Left kidney (tissue), 2 donors: ENCODE data around the gene TNFRSF13B. TPM values are rescaled to one million over a fixed set of nuclear protein-coding genes. Genes with fewer than 3 reads are reported as not detected.

Experiments used
- DNase-seq: peaks from one replicate; pipeline ENCODE4 v3.0.0-alpha.2; 2013
- polyA plus RNA-seq: library from polyadenylated mRNA; unstranded; fragments of 120-200 nt; gene quantifications from one replicate; pipeline ENCODE4 v1.2.1, GENCODE V29; 2013; ENCODE audit not compliant: insufficient read length

TNFRSF13B gene
- polyA plus RNA-seq, 1 donor = not detected

DNA sequence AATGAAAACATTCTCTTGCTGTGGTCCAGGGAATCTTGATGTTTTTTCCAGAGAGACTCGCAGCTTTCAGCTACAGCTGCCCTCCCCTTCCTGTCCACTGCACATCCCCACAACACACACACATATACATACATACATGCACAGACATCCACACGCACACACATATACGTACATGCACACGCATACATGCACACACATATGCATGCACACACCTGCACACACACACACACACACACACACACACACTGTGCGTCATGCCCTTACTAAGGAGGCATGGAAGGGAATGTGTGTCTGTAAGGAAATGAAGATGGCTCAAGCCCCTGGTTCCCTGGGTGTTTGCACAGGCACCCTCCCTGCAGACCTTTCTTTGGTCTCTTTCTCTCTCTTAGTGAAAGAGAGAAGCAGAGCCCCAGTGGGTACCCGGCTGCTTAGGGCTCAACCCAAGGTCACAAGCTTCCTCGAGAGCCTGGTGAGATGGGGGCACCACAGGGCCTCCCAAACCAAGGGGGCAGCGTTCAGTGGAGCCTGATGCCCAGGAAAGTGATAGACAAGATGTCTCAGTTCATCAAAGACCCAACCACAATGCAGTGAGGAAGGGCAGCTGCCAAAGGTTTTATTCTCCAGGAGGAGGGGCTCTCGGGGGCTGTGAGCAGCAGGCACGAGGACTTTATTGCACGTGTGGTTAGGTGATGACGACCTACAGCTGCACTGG, 33.3 kb downstream of the TNFRSF13B start:
- DNase-seq = no peak

GRCh38 chr17:16938031-16938430, 33.9 kb downstream of the TNFRSF13B start:
- no peak for DNase-seq

DNA sequence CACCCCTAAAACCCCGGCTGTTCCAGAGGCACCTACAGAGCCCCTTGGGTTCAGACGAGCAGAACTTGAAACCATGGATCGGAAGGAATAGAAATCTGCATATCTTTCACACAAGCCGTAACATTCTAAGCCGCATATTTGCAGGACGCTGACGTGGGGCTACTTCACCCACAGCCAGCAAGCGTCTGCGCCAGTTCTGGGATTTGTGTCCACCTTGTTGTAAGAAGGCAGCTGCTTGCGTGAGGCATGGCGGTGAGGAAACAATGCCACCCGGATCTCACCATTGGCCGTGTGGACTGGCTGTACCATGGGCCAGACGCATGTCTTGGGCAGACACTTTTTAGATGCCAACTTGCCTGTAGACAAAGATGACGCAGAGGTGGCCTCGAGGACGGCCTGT, 34.5 kb downstream of the TNFRSF13B start:
- no peak for DNase-seq

DNA sequence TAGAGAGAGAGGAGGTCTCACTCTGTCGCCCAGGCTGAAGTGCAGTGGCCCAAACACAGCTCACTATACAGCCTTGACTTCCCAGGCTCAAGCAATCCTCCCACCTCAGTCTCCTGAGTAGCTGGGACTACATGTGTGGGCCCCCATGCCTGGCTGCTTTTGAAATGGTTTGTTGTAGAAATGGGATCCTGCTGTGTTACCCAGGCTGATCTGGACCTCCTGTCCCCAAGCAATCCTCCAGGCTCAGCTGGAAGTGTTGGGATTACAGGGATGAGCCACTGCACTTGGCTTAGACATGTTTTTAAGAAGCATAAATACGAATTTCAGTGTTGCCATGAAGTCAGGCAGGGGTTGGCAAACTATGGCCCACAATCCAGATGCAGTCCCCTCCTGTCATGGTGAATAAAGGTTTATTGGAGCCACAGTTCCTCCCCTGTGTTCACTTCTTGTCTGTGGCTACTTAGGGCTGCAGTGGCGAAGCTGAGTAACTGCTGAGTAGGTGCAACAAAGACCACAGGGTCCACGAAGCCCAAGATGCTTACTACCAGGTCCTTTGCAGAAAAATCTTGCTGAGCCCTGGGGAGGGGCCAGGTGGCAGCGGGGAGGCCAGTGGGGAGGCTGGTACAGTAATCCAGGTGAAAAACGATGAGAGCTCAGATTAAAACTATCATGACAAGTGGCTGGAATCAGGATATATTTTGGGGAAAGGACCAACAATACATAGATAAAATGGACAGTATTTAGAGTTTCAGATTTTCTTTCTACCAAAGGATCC, 35.2 kb downstream of the TNFRSF13B start:
- no peak for DNase-seq

DNA sequence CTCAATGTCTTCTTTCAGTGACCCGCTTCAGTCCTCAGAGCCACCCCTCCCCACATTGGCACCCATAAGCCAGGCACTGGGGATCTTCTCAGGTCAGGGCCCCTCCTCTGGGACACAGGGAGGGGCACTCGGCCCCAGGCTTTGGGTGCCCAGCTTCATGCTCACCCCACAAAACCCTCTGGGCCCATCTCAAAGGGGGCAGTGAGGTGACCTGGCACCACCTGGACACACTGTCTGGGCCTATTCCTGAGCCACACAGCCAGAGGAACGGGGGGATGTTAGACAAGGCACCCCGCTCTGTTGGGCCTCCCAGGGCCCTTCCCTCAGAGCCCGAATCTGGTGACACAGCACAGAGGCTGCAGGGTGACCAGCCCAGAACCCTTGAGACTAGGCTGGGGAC, 36.1 kb downstream of the TNFRSF13B start:
- no peak for DNase-seq

- no peak for DNase-seq
These were observed 36.7 kb downstream of the TNFRSF13B start for GRCh38 chr17:16935241-16935663.

GRCh38 chr17:16934836-16935235, 37.1 kb downstream of the TNFRSF13B start:
- no peak for DNase-seq

DNA sequence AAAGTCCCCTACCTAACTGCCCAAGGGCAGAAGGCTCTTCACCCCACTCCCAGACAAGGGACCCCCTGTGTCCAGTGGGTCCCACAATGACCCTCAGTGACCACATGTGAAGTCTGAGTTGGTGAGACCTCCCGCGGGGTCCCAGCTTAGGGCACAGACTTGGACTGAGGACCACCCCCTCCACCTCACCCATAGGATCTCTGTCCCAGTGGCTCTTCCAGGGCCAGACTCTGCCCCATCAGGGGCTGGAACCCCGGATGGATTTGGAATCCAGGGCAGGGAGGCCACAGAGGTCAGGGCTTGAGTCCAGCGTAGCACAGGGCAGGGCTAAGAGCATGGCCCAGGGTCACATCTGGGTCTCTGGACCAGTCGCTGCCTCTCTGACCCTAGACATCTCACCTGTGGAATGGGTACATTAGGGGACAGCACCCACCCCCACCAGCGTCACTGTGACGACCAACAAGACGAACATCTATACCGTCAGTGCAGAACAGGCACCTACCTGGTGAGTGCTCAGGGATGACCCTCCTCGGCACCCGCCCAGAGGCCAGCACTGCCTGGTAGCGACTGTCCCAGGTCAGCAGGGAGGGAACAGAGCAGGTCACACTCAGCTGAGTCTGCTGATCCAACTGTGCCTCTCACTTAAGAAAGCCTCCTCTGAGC, 37.7 kb downstream of the TNFRSF13B start:
- DNase-seq = no peak

DNA sequence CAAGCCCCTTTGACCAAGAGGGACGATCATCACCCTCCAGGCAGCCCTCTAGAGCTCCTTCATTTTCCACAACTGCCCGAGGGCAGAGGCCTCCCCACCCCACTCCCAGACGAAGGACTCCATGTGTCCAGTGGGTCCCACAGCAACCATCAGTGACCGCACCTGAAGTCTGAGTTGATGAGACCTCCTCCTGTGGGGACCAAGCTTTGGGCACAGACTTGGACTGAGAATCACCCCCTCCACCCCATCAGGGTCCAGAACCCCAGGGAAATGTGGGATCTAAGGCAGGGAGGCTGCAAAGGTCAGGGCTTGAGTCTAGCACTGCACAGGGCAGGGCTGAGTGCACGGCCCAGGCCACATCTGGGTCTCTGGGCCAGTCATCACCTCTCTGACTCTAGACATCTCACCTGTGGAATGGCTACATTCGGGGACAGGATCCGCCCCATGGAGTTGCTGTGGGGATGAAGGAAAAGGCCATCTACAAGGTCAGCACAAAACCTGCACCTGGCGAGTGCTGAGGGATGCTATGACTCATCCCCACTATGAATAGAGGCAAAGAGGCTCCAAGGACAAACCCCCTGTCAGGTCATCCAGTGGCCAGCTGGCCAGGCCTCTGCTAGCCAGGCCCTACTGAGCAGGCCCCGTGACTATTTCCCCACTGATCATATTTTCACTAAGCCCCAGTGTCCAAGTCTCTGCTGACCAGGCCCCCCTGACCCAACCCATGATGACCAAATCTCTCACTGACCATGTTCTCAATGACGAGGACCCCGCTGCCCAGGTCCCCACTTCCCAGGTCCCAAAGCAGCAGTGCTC, 38.4 kb downstream of the TNFRSF13B start:
- no peak for DNase-seq

DNA sequence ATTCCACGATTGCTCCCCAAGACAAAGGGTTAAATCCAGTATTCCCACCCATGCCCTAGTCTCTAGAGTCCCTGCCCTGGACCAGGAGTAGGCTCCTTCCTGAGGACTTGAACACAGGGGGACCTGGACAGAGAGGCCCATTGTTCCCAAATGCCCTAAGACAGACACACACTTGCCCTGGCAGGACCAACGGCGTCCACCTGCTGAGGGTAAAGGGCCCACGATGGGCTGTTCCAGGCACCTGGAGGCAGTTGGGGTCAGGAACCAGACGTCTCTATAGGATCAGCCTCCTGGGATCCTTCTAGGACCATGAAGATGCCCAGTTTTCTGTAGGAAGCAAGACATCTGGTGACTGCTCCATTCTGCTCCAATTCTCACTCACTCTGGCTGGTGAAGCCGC, 39.3 kb downstream of the TNFRSF13B start:
- no peak for DNase-seq

DNA sequence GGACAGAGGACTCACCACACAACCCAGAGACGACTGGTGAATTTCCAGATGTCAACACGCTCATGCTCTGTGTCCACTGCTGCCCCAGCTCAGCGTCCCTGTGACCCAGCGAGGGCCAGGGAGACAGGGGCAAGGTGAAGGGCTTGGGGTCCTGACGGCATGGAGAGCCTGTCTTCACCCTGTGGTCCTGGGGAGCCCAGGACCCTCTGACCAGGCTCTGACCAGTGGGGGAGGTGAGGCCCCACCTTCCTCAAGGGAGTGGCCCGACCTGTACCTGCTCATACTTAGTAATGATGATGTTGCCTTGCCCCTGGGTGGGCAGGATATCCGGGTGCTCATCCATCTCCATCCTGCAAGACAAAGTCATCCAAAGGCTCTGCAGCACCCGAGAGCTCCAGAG, 39.8 kb downstream of the TNFRSF13B start:
- DNase-seq = no peak

DNA sequence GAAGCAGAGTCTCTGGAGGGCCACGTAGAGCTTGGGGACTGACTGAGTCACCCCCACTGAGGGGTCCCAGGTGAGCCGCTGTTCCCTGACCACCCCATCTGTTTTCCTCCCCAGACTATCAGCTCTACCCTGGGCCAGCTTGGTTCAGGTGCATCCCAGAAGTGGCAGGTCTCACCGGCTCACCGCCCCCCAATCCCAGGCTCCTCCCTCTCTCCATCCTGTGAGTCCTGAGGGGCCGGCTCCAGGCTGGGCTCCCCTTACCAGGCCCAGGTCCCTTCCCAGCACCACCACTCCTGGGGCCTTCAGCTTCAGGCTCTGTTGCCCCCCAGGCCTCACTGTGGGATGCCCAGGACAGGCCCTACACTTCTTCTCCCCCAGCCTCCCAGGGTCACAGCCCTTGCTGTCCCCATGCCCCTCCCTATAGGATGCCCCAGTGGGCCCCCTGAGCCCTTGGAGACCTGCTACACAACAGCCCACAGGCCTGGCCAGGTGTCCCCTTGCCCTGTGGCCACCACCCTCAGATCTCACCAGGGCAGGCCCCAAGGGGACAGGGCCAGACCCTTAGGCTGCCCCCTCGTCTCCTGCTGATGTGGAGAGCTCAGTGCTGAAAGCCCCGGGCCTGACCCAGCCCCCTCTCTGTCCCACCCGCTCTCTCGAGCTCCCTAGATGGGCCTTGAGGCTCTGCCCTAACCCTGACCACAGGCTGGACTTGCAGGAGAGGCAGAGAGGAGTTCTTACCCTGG, 40.4 kb downstream of the TNFRSF13B start:
- DNase-seq = no peak

DNA sequence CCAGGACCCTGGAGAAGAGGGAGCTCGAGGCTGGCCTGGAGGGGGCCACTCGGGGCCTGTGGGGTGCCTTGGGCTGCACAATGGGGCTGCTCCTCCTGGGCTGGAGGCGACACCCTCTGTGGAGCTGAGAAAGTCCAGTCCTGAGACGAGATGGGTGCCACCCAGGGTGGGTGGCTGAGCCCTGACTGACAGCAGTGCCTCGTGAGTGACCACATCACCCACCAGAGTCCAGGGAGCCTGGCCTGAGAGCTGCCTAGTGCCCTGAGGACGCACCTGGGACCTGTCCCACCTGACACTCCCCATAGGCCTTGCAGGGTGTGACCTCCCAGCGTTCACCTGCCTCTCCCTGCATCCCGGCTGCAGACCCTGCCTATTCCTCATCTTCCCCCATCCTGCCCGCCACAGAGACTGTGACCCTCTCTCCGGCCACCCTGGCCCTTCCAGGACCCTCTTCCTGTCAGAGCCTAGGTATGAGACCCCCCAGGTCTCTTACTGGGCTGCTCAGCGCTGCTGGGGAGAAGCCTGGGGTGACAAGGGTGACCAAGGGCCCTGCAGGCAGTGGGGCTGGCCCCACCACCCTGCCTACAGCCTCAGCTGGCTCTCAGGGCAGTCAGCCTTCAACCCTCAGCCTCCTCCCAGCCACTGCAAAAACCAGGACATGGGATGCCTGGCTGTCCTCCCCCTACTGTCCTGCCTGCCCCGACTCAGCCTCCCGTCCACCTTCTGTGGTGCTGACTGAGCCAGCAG, 41.2 kb downstream of the TNFRSF13B start:
- no peak for DNase-seq

DNA sequence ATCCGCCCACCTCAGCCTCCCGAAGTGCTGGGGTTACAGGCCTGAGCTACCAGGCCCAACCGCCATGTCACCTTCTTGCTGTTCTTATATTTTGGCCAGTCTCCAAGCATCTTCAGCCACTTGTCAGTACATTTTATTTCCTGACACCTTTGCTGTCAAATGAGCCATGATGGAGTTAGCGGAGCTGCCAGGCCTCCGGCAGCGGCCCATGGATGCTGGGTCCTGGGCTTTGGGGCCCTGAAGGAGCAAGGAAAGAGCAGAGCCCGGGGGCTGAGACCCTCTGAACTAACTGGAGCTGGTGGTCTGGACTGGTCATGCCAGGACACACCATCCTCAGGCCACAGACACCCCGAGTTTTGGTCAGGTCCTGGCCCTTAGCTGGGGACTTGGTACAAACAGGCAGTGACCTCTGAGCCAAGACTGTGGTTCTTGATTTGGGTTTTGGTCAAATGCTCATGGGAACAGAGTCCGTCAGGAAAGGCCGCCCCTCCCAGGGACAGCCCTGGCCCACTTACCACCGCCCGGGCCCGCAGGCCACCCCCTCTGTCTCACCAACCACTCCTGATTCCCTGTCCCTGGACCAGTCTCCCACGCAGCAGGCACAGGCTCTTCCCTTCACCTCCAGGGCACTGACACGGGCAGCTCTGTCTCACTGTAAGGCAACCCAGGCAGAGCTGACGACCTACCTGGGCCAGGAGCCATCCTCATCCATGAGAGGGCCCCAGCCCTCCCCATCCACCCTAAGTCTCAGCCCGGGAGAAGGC, 42.0 kb downstream of the TNFRSF13B start:
- no peak for DNase-seq

GRCh38 chr17:16929035-16929680, 42.8 kb downstream of the TNFRSF13B start:
- no peak for DNase-seq

GRCh38 chr17:16928406-16929034, 43.4 kb downstream of the TNFRSF13B start:
- no peak for DNase-seq

DNA sequence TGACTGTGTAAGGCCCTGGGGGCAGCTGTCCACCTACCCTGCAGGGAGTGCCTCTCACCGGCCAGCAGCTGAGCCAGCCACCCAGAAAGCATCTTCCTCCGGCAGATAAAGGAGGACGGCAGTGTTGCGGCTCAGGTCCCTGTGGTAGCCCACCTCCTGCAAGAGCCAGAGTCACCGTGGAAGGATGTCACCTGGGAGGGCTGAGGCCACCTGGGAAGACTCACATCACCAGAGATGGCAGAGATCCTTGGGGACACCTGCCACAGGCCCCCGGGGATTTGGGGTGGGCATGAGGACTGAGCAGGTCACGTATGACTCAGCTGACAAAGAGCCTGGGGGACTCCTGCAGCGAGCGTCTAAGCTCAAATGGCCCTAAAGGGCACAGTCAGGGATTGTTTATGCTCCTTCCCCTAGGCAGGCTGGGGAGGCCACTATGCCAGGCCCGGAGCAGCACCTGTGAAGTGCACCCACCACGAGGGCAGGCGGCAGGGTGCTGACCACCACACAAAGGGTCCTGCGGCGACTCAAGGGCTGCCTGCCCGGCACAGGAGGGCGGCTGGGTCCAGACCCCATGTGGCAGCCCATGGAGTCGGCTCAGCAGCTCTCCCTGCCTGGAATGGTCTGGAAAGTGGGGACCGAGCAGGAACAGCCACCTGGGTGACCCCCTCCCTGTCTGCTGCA, 44.1 kb downstream of the TNFRSF13B start:
- no peak for DNase-seq
